K562 (cell line): ENCODE data around the gene RNF151. TPM values are rescaled to one million over a fixed set of nuclear protein-coding genes. Genes with fewer than 3 reads are reported as not detected.
A peak's percentile ranks its signal among the peaks of the same experiment; 100 is the strongest.

Experiments
- KLF1 ChIP-seq: fragments of 450-650 bp; IDR thresholded peaks from 2 replicates; pipeline ENCODE4 v1.6.1; 2016; ENCODE audit warnings: missing genetic modification characterization, missing compliant biosample characterization
- MXI1 ChIP-seq: IDR thresholded peaks from 2 replicates; pipeline ENCODE4 v1.6.1; 2011; ENCODE audit warnings: low read depth, mild to moderate bottlenecking, improper control_type of control experiment, low read length
- POLR2A ChIP-seq: fragments of 450-650 bp; conservative IDR thresholded peaks from 2 replicates; pipeline ENCODE4 v1.6.1; 2016
- RB1 ChIP-seq: fragments of 450-650 bp; IDR thresholded peaks from 2 replicates; pipeline ENCODE4 v1.6.1; 2017; ENCODE audit warnings: low read depth, mild to moderate bottlenecking
- STAT5B ChIP-seq: fragments of 250-450 bp; sonication (Bioruptor Pico); IDR thresholded peaks from 2 replicates; pipeline ENCODE4 v1.8.0; 2021; ENCODE audit warnings: mild to moderate bottlenecking, inconsistent platforms
- ZNF3 ChIP-seq: fragments of 250-450 bp; sonication (Bioruptor Pico); IDR thresholded peaks from 2 replicates; pipeline ENCODE4 v1.5.0; 2021; ENCODE audit warnings: mild to moderate bottlenecking, moderate library complexity
- ZNF583 ChIP-seq: fragments of 250-450 bp; sonication (Bioruptor Pico); IDR thresholded peaks from 2 replicates; pipeline ENCODE4 v1.4.0; 2020
- ZNF766 ChIP-seq: fragments of 200-800 bp; sonication (Bioruptor generic); conservative IDR thresholded peaks from 2 replicates; pipeline ENCODE4 v1.6.1; 2016; ENCODE audit warnings: missing genetic modification characterization, missing compliant biosample characterization
- polyA plus RNA-seq, 8 experiments: library from polyadenylated mRNA; depleted of rRNA in 4 of 8; stranded (reverse) in 5 of 8; unstranded in 3 of 8; fragments of >200 nt; fragmentation: Nextera tagmentation in 2 of 8; fragmentation: Illumina TruSeq in 1 of 8; extraction: Ambion mirVana in 2 of 8; extraction: Trizol in 1 of 8; gene quantifications; 2 replicates each; pipeline versions ENCODE4 v1.2.1 to v1.2.3, GENCODE V29; 2011 to 2014; ENCODE audit warnings: inconsistent platforms in 1 of 8, missing spikeins in 1 of 8
- total RNA-seq, 7 experiments: library from RNA; depleted of rRNA in 6 of 7; stranded (reverse); fragments of >200 nt in 6 of 7; fragmentation: Illumina TruSeq in 2 of 7; extraction: Trizol in 2 of 7; gene quantifications; 2 replicates each; pipeline versions ENCODE4 v1.2.1 to v1.2.3, GENCODE V29; 2011 to 2021; ENCODE audit warnings: low replicate concordance in 1 of 7
- TF ChIP-seq, protein P1 (sequence below): sonication (generic); formaldehyde crosslinking; IDR thresholded peaks from 2 replicates; pipeline ENCODE4 v1.8.1; 2023; ENCODE audit warnings: mild to moderate bottlenecking, missing genetic modification reagents
- TF ChIP-seq, protein P2 (sequence below): sonication (generic); formaldehyde crosslinking; IDR thresholded peaks from 2 replicates; pipeline ENCODE4 v1.8.1; 2023; ENCODE audit warnings: missing genetic modification reagents, mild to moderate bottlenecking, borderline replicate concordance
- TF ChIP-seq, protein P3 (sequence below): fragments of 250-450 bp; sonication (Bioruptor Pico); IDR thresholded peaks from 2 replicates; pipeline ENCODE4 v1.6.1; 2021; ENCODE audit warnings: mild to moderate bottlenecking
- TF ChIP-seq, protein P4 (sequence below): sonication (generic); formaldehyde crosslinking; IDR thresholded peaks from 2 replicates; pipeline ENCODE4 v1.8.0; 2023; ENCODE audit warnings: mild to moderate bottlenecking, missing genetic modification reagents
- TF ChIP-seq, protein P5 (sequence below): fragments of 450-650 bp; IDR thresholded peaks from 2 replicates; pipeline ENCODE4 v1.7.1; 2018; ENCODE audit warnings: mild to moderate bottlenecking, low read depth; ENCODE audit not compliant: partially characterized antibody

Gene RNF151
- total and polyA plus RNA-seq, 9 of the 15 experiments (the other 6 are each of a cell fraction or from before 2014, with no cell fraction given) = not detected

DNA sequence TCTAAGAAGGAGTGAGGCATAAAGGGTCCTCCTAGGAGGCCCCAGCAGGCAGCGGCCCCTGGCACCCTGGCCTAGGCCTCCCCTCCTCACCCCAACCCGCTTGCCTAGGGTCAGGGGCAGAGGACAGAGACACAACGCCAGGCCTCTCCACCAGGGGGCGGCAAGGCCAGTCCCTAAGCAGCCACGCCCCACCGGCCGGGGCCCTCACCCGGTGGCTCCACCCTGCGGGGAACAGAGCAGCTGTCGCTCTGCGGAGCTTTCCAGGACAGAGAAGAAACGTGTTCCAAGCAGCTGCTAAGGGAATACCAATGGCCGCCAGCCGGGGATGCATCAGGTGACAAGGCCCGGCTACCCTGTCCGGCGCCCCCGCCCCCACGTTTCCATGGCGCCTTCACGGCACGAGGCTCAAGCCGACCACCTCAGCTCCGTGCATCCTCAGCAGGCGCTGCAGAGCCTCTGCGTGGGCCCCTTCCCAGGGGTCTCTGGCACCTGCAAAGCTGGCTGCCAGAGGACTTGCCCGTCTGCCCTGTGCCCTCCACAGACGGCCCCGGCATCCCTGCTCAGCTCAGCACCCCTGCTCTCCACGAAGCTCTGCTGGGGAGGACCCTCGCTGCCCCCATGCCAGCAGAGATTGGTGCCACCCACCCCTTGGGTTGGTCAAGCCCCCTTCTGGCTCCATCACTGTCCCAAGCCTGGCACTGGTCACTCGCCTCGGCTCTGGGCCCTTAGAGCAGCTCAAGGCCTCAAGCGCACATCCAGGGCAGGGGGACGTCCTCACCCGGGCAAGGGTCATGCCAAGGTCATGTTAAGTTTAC is 37.4 kb downstream of the RNF151 start (continued):
- TF ChIP-seq RB1 (peak; percentile 81), ZNF583 (CRISPR knock-in tag) (no peak), ZNF766 (CRISPR knock-in tag) (no peak), STAT5B (CRISPR knock-in tag) (no peak), MXI1 (peak; percentile 87), KLF1 (tag) (peak; percentile 57; the same call in 1 of the 2 replicates), POLR2A (peak; percentile 28; the same call in 1 of the 2 replicates), ZNF3 (no peak)
- TF ChIP-seq, protein P1, sequence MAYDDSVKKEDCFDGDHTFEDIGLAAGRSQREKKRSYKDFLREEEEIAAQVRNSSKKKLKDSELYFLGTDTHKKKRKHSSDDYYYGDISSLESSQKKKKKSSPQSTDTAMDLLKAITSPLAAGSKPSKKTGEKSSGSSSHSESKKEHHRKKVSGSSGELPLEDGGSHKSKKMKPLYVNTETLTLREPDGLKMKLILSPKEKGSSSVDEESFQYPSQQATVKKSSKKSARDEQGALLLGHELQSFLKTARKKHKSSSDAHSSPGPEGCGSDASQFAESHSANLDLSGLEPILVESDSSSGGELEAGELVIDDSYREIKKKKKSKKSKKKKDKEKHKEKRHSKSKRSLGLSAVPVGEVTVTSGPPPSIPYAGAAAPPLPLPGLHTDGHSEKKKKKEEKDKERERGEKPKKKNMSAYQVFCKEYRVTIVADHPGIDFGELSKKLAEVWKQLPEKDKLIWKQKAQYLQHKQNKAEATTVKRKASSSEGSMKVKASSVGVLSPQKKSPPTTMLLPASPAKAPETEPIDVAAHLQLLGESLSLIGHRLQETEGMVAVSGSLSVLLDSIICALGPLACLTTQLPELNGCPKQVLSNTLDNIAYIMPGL (CRISPR knock-in tag) = 0 out of 2 replicates have a peak, but pooled peaks have one; percentile 63
- TF ChIP-seq, protein P2, sequence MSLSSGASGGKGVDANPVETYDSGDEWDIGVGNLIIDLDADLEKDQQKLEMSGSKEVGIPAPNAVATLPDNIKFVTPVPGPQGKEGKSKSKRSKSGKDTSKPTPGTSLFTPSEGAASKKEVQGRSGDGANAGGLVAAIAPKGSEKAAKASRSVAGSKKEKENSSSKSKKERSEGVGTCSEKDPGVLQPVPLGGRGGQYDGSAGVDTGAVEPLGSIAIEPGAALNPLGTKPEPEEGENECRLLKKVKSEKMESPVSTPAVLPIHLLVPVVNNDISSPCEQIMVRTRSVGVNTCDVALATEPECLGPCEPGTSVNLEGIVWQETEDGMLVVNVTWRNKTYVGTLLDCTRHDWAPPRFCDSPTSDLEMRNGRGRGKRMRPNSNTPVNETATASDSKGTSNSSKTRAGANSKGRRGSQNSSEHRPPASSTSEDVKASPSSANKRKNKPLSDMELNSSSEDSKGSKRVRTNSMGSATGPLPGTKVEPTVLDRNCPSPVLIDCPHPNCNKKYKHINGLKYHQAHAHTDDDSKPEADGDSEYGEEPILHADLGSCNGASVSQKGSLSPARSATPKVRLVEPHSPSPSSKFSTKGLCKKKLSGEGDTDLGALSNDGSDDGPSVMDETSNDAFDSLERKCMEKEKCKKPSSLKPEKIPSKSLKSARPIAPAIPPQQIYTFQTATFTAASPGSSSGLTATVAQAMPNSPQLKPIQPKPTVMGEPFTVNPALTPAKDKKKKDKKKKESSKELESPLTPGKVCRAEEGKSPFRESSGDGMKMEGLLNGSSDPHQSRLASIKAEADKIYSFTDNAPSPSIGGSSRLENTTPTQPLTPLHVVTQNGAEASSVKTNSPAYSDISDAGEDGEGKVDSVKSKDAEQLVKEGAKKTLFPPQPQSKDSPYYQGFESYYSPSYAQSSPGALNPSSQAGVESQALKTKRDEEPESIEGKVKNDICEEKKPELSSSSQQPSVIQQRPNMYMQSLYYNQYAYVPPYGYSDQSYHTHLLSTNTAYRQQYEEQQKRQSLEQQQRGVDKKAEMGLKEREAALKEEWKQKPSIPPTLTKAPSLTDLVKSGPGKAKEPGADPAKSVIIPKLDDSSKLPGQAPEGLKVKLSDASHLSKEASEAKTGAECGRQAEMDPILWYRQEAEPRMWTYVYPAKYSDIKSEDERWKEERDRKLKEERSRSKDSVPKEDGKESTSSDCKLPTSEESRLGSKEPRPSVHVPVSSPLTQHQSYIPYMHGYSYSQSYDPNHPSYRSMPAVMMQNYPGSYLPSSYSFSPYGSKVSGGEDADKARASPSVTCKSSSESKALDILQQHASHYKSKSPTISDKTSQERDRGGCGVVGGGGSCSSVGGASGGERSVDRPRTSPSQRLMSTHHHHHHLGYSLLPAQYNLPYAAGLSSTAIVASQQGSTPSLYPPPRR (CRISPR knock-in tag) = no peak; the same call in 1 of the 2 replicates
- TF ChIP-seq, protein P3, sequence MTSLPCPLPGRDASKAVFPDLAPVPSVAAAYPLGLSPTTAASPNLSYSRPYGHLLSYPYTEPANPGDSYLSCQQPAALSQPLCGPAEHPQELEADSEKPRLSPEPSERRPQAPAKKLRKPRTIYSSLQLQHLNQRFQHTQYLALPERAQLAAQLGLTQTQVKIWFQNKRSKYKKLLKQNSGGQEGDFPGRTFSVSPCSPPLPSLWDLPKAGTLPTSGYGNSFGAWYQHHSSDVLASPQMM (CRISPR knock-in tag) = no peak
- TF ChIP-seq, protein P4, sequence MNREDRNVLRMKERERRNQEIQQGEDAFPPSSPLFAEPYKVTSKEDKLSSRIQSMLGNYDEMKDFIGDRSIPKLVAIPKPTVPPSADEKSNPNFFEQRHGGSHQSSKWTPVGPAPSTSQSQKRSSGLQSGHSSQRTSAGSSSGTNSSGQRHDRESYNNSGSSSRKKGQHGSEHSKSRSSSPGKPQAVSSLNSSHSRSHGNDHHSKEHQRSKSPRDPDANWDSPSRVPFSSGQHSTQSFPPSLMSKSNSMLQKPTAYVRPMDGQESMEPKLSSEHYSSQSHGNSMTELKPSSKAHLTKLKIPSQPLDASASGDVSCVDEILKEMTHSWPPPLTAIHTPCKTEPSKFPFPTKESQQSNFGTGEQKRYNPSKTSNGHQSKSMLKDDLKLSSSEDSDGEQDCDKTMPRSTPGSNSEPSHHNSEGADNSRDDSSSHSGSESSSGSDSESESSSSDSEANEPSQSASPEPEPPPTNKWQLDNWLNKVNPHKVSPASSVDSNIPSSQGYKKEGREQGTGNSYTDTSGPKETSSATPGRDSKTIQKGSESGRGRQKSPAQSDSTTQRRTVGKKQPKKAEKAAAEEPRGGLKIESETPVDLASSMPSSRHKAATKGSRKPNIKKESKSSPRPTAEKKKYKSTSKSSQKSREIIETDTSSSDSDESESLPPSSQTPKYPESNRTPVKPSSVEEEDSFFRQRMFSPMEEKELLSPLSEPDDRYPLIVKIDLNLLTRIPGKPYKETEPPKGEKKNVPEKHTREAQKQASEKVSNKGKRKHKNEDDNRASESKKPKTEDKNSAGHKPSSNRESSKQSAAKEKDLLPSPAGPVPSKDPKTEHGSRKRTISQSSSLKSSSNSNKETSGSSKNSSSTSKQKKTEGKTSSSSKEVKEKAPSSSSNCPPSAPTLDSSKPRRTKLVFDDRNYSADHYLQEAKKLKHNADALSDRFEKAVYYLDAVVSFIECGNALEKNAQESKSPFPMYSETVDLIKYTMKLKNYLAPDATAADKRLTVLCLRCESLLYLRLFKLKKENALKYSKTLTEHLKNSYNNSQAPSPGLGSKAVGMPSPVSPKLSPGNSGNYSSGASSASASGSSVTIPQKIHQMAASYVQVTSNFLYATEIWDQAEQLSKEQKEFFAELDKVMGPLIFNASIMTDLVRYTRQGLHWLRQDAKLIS (CRISPR knock-in tag) = no peak
- TF ChIP-seq, protein P5, sequence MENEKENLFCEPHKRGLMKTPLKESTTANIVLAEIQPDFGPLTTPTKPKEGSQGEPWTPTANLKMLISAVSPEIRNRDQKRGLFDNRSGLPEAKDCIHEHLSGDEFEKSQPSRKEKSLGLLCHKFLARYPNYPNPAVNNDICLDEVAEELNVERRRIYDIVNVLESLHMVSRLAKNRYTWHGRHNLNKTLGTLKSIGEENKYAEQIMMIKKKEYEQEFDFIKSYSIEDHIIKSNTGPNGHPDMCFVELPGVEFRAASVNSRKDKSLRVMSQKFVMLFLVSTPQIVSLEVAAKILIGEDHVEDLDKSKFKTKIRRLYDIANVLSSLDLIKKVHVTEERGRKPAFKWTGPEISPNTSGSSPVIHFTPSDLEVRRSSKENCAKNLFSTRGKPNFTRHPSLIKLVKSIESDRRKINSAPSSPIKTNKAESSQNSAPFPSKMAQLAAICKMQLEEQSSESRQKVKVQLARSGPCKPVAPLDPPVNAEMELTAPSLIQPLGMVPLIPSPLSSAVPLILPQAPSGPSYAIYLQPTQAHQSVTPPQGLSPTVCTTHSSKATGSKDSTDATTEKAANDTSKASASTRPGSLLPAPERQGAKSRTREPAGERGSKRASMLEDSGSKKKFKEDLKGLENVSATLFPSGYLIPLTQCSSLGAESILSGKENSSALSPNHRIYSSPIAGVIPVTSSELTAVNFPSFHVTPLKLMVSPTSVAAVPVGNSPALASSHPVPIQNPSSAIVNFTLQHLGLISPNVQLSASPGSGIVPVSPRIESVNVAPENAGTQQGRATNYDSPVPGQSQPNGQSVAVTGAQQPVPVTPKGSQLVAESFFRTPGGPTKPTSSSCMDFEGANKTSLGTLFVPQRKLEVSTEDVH = no peak
